ENCODE results near the gene TFF2.

The TFF2 gene

DNA sequence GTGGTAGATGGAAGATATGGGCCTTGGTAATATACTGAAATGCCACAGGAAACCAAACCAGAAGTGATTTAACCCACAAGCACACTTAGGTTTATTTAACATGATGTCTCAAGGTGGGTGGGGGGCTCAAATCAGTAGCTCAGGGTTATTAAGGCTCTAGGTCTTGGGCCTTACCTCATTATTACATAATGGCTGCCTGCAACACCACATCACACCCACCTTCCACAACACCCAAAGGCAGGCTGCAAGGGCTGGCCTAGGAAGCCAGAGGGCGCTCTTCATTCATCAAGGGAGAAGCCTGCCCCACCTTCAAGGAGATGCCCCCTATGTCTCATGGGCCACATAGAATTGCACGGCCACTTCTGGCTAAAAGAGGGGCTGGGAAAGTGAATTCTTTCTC lies 9.5 kb upstream of the TFF2 start:
- ChIA-PET POLR2A (no interaction called here), CTCF (interaction anchor here (0.6 to 1.9 kb wide), 5 partner anchors 14 to 540 kb away, joined by 3 to 4 read pairs (median 3); no protein-coding TSS in a partner anchor)
- Histone ChIP-seq H3K4me1 (ENCODE audit: control insufficient read depth, insufficient read depth, low read length) (no peaks in the 10 kb centered on the region), H3K36me3 (ENCODE audit: control insufficient read depth in 2 of 2, insufficient read depth in 1 of 2, low read length in 2 of 2) (no peaks in the 10 kb centered on the region), H3K27ac (ENCODE audit: extremely low read depth, low read depth, low read length) (no peak overlapping the region), H3K9me3 (ENCODE audit: control insufficient read depth, insufficient read depth, low read depth, low read length) (no peaks in the 10 kb centered on the region), H3K4me3 (ENCODE audit: low read depth, low read length) (no peak overlapping the region)
- TF ChIP-seq SETDB1 (IDR thresholded peaks at IDR 0.05; ENCODE audit: insufficient read length, low read length) (peak; percentile 67), ZNF324 (tag by site-specific recombination; IDR thresholded peaks at IDR 0.05) (0 out of 2 replicates have a peak, but pooled peaks have one; percentile 25), ZNF626 (tag by site-specific recombination; IDR thresholded peaks at IDR 0.05) (no peak), ZBTB1 (tag by site-specific recombination; IDR thresholded peaks at IDR 0.05) (no peak), WT1 (tag by site-specific recombination; IDR thresholded peaks at IDR 0.05) (no peak), TRIM28 (IDR thresholded peaks at IDR 0.05; ENCODE audit: borderline replicate concordance, low read length) (peak; percentile 94; the same call in 1 of the 2 replicates)
- TF ChIP-seq, protein P1, sequence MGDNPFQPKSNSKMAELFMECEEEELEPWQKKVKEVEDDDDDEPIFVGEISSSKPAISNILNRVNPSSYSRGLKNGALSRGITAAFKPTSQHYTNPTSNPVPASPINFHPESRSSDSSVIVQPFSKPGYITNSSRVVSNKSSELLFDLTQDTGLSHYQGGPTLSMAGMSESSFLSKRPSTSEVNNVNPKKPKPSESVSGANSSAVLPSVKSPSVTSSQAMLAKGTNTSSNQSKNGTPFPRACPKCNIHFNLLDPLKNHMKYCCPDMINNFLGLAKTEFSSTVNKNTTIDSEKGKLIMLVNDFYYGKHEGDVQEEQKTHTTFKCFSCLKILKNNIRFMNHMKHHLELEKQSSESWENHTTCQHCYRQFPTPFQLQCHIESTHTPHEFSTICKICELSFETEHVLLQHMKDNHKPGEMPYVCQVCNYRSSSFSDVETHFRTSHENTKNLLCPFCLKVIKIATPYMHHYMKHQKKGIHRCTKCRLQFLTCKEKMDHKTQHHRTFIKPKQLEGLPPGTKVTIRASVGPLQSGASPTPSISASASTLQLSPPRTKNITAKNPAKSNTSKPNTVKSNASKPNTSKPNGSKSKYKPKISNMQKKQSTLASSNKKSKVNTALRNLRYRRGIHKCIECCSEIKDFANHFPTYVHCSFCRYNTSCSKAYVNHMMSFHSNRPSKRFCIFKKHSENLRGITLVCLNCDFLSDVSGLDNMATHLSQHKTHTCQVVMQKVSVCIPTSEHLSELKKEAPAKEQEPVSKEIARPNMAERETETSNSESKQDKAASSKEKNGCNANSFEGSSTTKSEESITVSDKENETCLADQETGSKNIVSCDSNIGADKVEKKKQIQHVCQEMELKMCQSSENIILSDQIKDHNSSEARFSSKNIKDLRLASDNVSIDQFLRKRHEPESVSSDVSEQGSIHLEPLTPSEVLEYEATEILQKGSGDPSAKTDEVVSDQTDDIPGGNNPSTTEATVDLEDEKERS (tag by site-specific recombination; IDR thresholded peaks at IDR 0.05) = peak; percentile 97
- TF ChIP-seq, protein P2, sequence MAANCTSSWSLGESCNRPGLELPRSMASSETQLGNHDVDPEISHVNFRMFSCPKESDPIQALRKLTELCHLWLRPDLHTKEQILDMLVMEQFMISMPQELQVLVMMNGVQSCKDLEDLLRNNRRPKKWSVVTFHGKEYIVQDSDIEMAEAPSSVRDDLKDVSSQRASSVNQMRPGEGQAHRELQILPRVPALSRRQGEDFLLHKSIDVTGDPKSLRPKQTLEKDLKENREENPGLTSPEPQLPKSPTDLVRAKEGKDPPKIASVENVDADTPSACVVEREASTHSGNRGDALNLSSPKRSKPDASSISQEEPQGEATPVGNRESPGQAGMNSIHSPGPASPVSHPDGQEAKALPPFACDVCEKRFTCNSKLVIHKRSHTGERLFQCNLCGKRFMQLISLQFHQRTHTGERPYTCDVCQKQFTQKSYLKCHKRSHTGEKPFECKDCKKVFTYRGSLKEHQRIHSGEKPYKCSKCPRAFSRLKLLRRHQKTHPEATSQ (tag by site-specific recombination; IDR thresholded peaks at IDR 0.05) = 0 out of 2 replicates have a peak, but pooled peaks have one; percentile 43
- TF ChIP-seq, protein P3, sequence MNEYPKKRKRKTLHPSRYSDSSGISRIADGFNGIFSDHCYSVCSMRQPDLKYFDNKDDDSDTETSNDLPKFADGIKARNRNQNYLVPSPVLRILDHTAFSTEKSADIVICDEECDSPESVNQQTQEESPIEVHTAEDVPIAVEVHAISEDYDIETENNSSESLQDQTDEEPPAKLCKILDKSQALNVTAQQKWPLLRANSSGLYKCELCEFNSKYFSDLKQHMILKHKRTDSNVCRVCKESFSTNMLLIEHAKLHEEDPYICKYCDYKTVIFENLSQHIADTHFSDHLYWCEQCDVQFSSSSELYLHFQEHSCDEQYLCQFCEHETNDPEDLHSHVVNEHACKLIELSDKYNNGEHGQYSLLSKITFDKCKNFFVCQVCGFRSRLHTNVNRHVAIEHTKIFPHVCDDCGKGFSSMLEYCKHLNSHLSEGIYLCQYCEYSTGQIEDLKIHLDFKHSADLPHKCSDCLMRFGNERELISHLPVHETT (tag by site-specific recombination; IDR thresholded peaks at IDR 0.05) = 0 out of 2 replicates have a peak, but pooled peaks have one; percentile 19

DNA sequence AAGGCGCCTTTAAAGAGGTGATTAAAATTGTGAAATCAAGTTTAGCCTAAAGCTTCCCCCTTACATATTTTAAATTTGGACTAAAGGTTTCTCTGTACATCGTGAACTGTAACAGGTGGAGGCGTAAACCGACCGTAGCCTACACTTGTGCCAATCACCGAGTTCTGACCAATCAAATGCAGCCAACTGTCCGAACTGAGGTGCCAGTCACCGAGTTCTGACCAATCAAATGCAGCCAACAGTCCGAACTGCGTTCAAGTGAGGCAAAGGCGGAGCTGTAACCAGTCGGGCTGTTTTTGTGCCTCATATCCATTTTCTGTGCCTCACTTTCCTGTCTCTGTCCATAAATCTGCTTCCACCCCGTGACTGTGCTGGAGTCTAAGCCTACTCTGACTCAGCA lies 8.1 kb upstream of the TFF2 start:
- ChIA-PET CTCF (interaction anchor here (0.7 kb wide), 1 partner anchor 14 kb away, joined by 3 read pairs; no protein-coding TSS in a partner anchor), POLR2A (no interaction called here)
- no peaks in the 10 kb centered on the region for H3K9me3 ChIP-seq (ENCODE audit: control insufficient read depth, insufficient read depth, low read depth, low read length)
- H3K4me3 ChIP-seq (ENCODE audit: low read depth, low read length) = no peak overlapping the region
- TF ChIP-seq, protein P4, sequence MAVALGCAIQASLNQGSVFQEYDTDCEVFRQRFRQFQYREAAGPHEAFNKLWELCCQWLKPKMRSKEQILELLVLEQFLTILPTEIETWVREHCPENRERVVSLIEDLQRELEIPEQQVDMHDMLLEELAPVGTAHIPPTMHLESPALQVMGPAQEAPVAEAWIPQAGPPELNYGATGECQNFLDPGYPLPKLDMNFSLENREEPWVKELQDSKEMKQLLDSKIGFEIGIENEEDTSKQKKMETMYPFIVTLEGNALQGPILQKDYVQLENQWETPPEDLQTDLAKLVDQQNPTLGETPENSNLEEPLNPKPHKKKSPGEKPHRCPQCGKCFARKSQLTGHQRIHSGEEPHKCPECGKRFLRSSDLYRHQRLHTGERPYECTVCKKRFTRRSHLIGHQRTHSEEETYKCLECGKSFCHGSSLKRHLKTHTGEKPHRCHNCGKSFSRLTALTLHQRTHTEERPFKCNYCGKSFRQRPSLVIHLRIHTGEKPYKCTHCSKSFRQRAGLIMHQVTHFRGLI (tag by site-specific recombination; IDR thresholded peaks at IDR 0.05) = no peak
- TF ChIP-seq SCRT2 (tag by site-specific recombination; IDR thresholded peaks at IDR 0.05) = no peak
- TF ChIP-seq, protein P5, sequence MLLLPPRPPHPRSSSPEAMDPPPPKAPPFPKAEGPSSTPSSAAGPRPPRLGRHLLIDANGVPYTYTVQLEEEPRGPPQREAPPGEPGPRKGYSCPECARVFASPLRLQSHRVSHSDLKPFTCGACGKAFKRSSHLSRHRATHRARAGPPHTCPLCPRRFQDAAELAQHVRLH (tag by site-specific recombination; IDR thresholded peaks at IDR 0.05) = no peak
- TF ChIP-seq ZNF24 (tag by site-specific recombination; IDR thresholded peaks at IDR 0.05) = no peak
- TF ChIP-seq ZNF548 (tag by site-specific recombination; IDR thresholded peaks at IDR 0.05) = no peak
- no peak for TF ChIP-seq ZBTB8A (tag by site-specific recombination; IDR thresholded peaks at IDR 0.05)
- TF ChIP-seq, protein P2 (tag by site-specific recombination; IDR thresholded peaks at IDR 0.05) = no peak
- TF ChIP-seq, protein P6, sequence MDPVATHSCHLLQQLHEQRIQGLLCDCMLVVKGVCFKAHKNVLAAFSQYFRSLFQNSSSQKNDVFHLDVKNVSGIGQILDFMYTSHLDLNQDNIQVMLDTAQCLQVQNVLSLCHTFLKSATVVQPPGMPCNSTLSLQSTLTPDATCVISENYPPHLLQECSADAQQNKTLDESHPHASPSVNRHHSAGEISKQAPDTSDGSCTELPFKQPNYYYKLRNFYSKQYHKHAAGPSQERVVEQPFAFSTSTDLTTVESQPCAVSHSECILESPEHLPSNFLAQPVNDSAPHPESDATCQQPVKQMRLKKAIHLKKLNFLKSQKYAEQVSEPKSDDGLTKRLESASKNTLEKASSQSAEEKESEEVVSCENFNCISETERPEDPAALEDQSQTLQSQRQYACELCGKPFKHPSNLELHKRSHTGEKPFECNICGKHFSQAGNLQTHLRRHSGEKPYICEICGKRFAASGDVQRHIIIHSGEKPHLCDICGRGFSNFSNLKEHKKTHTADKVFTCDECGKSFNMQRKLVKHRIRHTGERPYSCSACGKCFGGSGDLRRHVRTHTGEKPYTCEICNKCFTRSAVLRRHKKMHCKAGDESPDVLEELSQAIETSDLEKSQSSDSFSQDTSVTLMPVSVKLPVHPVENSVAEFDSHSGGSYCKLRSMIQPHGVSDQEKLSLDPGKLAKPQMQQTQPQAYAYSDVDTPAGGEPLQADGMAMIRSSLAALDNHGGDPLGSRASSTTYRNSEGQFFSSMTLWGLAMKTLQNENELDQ (tag by site-specific recombination; IDR thresholded peaks at IDR 0.05; ENCODE audit: low read depth) = no peak
- TF ChIP-seq RBAK (tag by site-specific recombination; IDR thresholded peaks at IDR 0.05) = no peak
- H3K27ac ChIP-seq (ENCODE audit: extremely low read depth, low read depth, low read length) = no peak overlapping the region
- no peaks in the 10 kb centered on the region for H3K36me3 ChIP-seq (ENCODE audit: control insufficient read depth in 2 of 2, insufficient read depth in 1 of 2, low read length in 2 of 2)
- H3K4me1 ChIP-seq (ENCODE audit: control insufficient read depth, insufficient read depth, low read length) = no peaks in the 10 kb centered on the region

Measured in HEK293 (cell line).